DND-41 (cell line): ENCODE data around the gene ARHGAP4.

Source experiments
- EZH2 ChIP-seq: IDR thresholded peaks from 3 replicates; pipeline ENCODE4 v1.6.1; 2012; ENCODE audit warnings: borderline replicate concordance, low read depth, mild to moderate bottlenecking, moderate library complexity, low read length, inconsistent platforms; ENCODE audit not compliant: severe bottlenecking
- TF ChIP-seq, protein P1 (sequence below): IDR thresholded peaks from 2 replicates; pipeline ENCODE4 v1.5.1; 2012; ENCODE audit warnings: borderline replicate concordance, low read length, moderate library complexity, mild to moderate bottlenecking; ENCODE audit not compliant: poor library complexity, severe bottlenecking; ENCODE audit errors: extremely low read depth

DNA sequence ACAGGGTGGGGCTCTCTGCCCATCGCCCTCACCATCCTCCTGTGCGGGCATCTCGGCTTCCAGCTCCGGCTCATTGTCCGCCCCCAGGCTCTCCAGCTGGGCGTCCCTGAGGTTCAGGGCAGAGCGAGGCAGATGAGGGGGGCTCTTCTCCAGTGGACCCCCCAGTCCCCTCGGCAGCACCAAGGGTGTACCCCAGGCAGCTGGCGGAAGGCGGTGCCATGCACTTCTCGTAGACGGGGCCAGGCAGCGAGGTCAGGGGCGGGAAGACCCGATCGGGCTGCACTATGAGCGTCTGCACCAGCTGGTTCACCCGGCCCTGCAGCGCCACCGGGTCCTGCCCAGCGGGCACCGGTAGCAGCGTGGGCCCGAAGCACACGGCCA, 16.1 kb downstream of the ARHGAP4 start:
- TF ChIP-seq, protein P1, sequence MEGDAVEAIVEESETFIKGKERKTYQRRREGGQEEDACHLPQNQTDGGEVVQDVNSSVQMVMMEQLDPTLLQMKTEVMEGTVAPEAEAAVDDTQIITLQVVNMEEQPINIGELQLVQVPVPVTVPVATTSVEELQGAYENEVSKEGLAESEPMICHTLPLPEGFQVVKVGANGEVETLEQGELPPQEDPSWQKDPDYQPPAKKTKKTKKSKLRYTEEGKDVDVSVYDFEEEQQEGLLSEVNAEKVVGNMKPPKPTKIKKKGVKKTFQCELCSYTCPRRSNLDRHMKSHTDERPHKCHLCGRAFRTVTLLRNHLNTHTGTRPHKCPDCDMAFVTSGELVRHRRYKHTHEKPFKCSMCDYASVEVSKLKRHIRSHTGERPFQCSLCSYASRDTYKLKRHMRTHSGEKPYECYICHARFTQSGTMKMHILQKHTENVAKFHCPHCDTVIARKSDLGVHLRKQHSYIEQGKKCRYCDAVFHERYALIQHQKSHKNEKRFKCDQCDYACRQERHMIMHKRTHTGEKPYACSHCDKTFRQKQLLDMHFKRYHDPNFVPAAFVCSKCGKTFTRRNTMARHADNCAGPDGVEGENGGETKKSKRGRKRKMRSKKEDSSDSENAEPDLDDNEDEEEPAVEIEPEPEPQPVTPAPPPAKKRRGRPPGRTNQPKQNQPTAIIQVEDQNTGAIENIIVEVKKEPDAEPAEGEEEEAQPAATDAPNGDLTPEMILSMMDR, result no peak
- no peak for TF ChIP-seq EZH2
